Right ventricle myocardium inferior (tissue), 1 donor: Measurements from ENCODE around the gene IGFBP5. TPM values are rescaled to one million over a fixed set of nuclear protein-coding genes. Genes with fewer than 3 reads are reported as not detected.

Experiments used
- ATAC-seq: fragments of 200-7000 bp; cut with Tn5 transposase; one replicate; pipeline ENCODE4 v1.9.1; 2020; ENCODE audit warnings: mild to moderate bottlenecking, moderate library complexity
- DNase-seq: peaks from one replicate; pipeline ENCODE4 v3.0.0; 2021; ENCODE audit errors: missing footprints
- intact Hi-C: fragments of 100-400 bp; cut with DNase I; formaldehyde crosslinking; loops from one replicate; pipeline ENCODE4 v1.11.0; 2022
- total RNA-seq: library from RNA; stranded (reverse); fragmentation: NEBNext Ultra II Directional; extraction: Animal tissue kit (Norgen Biotek cat#: 25700); gene quantifications from one replicate; pipeline ENCODE4 v1.2.1, GENCODE V29; 2021
- donor health status: DM: no; HTN: yes; CAD: no; lungs with severe emphysema.

Gene IGFBP5
- total RNA-seq, 1 donor from 2014 or later: 156 TPM

DNA sequence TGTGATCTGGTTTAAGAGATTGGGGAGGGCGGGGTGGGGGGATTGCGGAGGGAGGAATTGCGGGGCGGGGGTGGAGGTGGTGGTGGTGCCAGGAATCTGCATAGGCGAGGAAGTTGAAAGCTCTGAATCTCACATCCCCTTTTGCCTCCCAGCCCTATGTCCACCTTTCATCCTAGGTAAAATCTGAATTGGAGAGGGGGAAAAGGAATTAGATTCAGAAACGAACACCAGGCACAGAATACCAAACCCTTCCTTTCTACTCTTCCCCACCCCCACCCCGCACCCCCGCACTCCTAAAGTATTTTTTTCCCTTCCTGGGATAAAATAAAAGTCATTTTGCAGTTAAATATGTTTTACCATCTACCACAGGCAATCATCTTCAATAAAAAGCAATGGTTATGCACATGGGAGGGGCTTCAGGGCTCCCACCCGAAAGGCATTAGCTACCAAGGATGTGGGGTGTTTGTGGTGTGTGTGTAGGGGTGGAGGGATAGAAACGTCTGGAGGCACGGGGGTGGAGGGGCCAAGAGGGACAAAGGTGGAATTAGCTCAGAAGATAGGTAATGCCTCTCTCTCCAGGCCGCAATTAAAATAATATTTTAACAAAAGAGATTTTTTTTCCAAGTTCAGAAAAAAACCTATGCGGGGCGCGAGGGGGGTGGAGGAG is 1.8 kb downstream of the IGFBP5 start:
- DNase-seq: no peak
- intact Hi-C loops: loop anchor here (10.0 kb wide), 2 partner anchors 361 to 741 kb away; no protein-coding TSS in a partner anchor
- ATAC-seq: no peak

DNA sequence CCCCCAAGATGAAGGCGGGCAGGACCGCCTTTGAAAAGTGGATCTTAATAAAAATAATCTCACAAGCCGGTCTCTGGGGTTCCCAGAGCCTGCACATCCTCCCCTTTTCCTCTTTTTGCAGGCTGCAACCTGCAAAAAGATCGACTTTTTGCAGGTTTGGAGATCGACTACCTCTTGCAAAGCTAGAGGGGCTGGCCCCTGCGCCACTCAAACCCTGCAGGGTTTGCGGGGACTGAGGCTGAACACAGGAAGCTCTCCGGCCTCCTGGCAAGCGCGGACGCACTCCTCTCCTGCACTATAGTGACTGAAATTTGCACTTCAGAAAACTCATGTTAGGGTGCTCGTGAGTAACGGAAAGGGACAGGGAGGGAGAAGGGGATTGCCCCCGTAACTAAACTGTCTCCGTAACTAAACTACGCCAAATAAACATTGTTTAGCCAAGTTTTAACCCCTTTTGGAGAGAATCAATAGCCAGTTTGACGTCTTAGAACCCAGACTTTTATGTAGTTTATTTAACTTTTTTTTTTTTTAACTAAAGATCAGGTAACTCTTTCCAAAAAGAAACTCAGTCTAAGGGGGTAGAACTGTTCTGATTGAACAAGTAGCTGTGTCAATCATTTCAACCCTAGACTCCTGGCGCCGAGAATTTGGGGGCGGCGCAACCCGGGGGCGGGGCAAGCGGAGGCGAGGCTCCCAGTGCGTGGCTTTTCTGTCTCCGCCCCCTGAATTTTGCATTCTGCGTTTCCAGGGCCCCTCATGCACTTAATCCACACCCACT is 2.5 kb downstream of the IGFBP5 start:
- ATAC-seq (peak; percentile 56), DNase-seq (peak; percentile 86)
- intact Hi-C loops: loop anchor here (10.0 kb wide), 2 partner anchors 362 to 742 kb away; no protein-coding TSS in a partner anchor

DNA sequence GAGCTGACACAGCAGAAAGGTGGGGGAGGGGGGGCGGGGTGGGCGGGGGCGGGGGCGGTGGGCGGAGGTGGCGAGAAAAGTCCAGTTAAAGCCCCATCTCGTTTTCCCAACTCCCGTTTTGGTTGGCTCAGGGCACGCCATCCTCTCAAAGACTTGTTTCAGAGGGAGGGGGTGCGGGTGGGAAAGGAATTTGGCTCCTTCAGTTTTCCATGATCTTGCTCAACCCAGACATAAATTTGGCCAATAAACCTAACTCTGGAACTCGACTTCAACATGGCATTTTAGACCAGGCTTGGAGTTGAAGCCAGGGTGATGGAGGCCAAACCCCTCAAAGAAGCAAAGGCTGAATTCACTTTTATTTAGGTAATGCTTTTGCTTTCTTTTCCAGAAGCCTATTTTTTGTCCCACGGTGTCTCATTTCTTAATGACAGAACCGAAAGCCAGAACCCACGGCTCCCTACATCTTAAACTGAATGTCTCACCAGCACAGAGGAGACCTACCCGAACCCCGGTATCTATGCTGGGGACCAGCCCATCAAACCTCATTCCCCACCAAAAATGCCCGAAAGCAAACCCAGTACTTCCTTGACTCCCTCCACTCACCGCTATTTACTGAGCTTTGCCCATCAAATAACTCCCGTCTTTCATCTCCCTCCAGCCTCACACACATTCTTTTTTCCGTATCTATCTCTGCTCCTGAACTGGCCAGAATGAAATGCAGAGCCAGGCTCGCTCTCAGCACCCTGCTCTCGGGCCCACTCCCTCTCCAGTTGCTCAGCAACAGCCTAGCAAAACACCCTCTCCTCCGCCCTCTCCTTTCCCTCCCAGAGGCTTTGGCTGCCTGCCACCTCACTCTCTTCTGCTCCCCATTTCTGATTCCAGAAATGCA is 4.3 kb downstream of the IGFBP5 start:
- peak; percentile 76 for ATAC-seq
- intact Hi-C loops: loop anchor here (10.0 kb wide), 2 partner anchors 364 to 744 kb away; no protein-coding TSS in a partner anchor

DNA sequence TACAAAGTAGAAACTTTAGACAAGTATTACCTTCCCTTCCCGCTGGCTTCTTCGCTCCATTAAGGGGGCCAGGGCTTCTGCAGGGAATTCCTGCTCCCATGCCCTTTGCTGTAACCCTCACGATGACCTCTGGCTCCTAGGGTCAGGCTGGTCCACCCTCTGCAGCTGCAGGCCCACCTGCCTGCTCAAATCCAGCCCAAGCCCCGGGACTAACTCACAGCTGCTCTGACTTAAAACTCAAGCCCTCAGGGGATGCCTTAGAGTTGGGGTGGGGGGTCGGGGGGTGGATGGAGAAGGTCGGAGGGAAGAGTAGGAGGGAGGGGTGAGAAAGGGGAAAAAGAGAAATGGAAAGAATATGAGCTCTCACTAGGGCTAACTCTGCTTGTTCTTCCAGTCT is 4.9 kb downstream of the IGFBP5 start:
- ATAC-seq (no peak), DNase-seq (peak; percentile 21)
- intact Hi-C loops: loop anchor here (10.0 kb wide), 2 partner anchors 364 to 744 kb away; no protein-coding TSS in a partner anchor

More for the DNA sequence above, 4.3 kb downstream of the IGFBP5 start:
- DNase-seq: peak; percentile 89

DNA sequence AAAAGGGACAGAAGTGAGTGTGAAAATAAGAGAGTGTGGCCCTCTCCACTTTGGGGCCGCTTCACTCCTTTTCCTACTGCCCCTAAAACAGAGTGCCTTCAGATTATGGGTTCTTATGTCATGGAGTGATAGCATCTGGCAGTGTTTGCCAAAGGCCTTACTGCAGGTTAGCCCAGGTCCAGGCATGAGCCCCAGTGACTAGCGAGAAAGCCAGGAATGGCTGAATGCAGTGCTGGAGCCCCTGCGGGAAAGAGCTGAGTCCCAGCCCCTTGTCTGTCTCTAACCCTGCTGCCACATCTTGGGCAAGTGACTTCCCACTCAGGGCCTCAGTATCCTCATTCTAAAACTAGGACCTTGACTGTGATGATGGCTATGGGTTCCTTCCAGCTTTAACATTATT is 6.0 kb downstream of the IGFBP5 start:
- ATAC-seq: no peak
- peak; percentile 37 for DNase-seq
- intact Hi-C loops: no loop called here

DNA sequence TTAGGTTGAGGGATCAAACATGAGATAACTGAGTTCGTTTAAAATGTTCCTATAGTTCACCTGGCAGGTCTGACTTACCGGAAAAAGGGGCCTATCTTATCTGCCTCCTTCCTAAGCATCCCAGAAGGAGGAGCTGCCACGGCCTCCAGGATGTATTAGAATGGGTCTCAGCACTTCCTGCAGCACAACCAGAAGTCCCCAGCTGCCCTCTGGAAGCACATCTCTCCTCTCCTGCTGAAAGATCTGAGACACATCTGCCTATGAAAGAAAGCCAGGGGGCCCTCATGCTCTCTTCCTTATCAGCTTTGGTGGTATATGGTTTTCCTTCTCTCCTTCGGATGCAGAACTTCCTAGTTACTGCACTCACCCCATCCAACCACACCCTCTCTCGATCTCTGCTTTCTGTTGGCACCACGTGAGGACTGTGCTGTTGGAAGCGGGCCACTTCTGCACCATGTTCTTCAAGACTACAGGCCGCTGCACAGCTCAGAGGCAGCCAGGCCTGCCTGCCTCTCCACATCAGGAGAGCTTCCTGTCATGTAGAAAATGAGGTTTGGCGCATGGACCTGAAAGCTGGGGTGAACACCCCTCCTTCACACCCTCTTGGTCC is 6.5 kb downstream of the IGFBP5 start:
- DNase-seq (peak; percentile 71), ATAC-seq (peak; percentile 20)
- intact Hi-C loops: no loop called here

DNA sequence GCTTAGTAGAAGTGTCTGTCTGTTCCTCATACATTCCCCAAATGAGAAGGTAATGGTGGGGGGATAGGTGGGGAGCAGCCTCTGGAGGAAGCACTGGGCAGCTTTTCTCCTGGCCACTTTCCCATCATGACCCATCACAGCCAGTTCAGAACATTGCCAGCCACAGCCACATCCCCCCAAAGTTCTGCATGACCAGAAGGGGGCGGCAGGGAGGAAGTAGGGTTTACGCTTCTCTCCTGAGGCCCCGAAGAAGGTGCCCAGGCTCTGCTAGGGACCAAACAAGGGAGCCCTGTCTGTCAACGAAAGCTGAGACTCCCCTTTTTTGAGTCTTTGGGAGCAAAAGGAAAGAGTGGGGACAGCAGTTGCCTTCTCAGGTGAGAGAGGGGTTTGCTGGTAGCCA is 7.7 kb downstream of the IGFBP5 start:
- ATAC-seq: no peak
- intact Hi-C loops: no loop called here
- no peak for DNase-seq

DNA sequence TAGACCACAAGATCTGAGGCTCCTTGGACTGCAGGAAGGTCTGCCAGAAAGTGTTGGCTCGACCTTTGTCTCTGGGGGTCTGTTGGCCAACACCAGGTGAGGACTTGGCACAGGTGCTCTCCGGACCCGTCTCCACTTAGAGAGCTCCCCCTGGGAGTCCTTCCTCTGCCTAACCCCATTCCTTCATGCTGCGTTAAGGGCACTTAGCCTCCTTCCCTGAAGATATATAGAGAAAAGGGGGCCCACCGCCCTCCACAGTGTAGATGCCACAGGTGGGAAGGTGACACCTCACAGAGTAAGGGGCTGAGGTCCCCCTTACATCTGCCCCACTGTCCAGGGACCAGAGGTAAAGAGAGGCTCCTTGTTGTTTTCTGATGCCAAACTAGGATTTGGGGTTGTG is 8.2 kb downstream of the IGFBP5 start:
- intact Hi-C loops: no loop called here
- DNase-seq (no peak), ATAC-seq (no peak)

DNA sequence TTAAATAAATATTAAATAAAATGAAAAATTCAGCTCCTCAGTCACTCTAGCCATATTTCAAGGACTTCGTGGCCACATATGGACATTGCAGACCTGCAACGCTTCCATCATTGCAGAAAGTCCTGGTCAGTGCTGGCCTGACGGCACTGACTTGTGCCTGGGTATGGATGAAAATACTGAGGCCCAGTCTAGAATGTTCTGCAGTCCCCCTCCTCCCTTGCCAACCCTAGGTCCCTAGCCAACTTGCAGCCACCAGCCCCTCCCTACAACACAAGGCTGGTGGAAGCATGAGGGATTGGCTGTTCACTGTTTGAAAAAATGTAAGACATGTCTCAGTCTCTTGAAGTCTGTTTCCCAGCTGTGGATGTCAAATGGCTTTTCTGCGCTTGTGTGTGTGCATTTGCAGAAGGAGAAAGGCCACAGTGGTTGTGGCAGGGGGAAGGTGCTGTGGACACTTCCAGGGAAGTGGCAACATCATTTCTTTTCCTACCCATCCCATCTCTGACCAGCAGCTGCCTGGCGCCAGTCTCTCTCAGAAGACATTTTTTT is 9.9 kb downstream of the IGFBP5 start:
- no peak for DNase-seq
- no peak for ATAC-seq
- intact Hi-C loops: no loop called here

DNA sequence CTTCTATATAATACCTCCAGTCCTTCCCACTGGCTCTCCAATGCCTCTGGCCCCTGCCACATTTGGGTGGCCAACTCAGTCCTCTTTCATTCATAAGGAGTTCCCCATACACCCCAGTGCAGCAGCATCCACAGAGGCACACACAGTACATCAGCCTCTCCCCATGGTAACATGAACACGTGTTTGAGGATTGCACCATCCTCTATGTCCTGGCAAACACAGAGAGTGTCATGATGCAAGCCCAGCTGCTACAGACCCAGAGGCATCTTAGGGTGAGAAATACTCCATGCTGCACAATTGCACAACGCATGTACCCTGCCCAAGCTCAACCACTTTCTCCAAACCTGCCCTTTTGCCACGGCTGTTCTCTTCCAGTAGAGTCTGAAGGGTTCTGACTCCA is 11.5 kb downstream of the IGFBP5 start:
- peak; percentile 64 for DNase-seq
- intact Hi-C loops: loop anchor here (2.0 to 5.0 kb wide), 4 partner anchors 298 to 1073 kb away; no protein-coding TSS in a partner anchor

DNA sequence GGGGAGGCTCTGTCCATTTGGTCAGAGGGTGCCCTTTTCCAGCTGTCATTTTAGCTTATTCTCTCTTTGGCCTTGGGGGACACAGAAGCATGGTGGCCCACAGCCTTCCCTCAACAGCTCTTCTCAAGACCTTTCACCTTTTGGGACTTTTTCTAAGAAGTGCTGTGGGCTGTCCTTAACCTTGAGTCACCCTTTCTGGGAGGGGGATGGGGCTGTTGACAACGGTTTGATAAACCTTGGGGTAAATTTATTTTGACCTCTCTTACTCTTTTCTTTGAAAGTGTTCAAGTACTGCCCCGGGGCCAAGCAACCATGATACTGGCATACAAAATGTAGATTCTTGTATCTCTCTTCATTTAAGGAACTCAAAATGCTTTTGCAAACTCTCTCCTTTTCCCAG is 13.7 kb downstream of the IGFBP5 start:
- ATAC-seq: no peak
- intact Hi-C loops: loop anchor here (2.0 to 5.0 kb wide), 4 partner anchors 301 to 1076 kb away; no protein-coding TSS in a partner anchor

More for the DNA sequence above, 11.5 kb downstream of the IGFBP5 start:
- ATAC-seq: peak; percentile 77

DNA sequence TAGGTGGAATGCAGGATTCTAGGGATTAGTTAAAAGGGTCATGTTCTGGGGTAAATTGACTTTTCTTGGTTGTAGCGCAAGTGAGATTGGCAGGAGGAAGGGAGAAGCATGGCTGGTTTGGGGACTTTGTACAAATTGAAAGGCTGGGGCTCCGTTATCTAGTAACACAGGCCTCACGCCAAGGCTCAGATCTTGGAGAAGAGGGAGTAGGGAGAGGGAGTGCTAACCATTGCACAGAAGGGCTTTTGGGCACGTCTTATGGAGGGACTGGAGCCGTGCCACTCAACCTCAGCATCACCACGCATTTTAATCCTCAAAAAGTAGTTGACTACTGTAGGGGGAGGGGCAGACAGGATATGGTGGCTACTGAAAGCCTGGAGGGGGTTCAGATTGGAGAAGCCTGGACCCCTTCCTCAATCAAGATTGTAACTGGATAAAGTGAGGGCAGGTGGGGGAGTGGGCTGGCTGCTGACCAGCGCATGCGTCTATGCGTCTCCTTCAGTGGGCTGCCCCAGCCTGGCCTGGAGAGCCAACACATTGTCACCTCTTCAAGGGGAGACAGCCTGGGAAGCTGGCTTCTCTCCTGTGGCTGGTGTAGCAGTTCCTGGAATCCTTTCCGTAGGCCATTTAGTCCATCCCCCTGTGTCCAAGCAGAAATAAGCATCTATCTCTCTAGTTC is 14.3 kb downstream of the IGFBP5 start:
- ATAC-seq (no peak), DNase-seq (no peak)
- intact Hi-C loops: loop anchor here (5.0 kb wide), 3 partner anchors 301 to 1076 kb away; no protein-coding TSS in a partner anchor

More for the DNA sequence above, 13.7 kb downstream of the IGFBP5 start:
- DNase-seq: no peak

DNA sequence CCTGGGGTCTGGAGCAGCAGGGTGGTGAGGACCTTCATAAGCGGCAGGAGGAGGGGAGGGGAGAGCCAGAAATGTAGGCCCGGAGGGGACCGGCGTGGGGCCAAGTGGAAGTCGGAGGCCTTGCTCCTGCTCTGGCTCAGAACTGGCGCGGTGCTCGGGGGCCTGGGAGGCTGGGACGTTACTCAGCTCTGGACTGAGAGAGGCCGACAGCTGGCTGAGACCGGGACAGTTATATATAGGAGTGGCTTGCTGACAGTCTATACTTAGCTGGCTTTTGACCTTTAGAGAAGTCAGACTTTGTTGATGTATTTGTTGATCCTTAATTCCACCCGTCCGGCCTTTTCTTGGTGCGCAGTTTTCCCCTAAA is 15.7 kb downstream of the IGFBP5 start:
- DNase-seq (peak; percentile 91), ATAC-seq (peak; percentile 76)
- intact Hi-C loops: loop anchor here (5.0 kb wide), 3 partner anchors 303 to 1078 kb away; no protein-coding TSS in a partner anchor

DNA sequence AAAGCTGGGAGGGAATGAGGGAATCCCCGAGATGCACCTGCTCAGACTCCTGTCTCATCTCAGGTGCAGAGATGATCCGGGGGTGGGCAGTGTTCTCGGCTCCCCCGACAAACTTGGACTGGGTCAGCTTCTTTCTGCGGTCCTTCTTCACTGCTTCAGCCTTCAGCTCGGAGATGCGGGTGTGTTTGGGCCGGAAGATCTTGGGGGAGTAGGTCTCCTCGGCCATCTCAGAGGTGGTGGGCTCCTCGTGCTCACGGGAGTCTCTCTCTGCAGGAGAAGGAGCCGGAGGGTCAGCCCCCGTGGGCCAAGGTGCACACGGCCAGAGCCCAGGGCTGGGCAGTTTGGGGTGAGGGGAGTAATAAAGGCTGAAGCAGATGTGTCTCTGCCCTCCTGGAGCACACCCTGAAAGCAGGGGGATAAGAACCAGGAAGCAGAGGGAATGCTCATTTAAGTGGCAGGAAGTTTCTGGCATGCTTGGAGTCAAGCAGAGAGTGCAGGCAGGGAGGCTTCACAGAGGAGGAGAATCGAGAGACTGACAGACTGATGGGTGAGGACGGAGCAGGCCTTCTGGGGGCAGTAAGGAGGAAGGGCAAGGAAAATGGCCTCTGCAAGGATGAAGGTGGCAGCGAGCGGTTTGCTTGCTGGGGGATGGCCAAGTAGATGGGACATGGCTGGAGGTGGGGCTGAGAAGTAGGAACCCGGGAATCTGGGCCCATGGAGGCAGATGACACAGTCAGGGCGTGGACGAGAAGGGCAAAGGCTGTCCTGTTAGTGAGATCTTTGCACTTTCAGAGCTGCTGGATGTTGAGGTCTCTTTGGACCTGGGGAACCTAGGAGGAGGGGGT is 16.3 kb downstream of the IGFBP5 start:
- ATAC-seq (no peak), DNase-seq (no peak)
- intact Hi-C loops: no loop called here

DNA sequence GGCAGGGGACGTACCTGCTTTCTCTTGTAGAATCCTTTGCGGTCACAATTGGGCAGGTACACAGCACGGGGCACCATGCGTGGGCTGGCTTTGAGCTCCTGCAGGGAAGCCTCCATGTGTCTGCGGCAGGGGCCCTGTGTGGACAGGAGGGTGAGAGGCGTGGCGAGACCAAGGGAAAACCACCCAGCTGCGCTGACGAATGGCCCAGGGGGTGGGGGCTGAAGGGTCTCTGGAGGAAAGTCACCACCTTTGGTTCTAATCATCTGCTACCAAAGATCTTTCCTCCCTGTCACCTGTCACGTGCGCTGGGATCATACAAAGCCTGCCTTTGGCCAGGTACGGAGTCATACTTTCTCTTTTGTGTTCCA is 17.3 kb downstream of the IGFBP5 start:
- no peak for DNase-seq
- ATAC-seq: no peak
- intact Hi-C loops: no loop called here

DNA sequence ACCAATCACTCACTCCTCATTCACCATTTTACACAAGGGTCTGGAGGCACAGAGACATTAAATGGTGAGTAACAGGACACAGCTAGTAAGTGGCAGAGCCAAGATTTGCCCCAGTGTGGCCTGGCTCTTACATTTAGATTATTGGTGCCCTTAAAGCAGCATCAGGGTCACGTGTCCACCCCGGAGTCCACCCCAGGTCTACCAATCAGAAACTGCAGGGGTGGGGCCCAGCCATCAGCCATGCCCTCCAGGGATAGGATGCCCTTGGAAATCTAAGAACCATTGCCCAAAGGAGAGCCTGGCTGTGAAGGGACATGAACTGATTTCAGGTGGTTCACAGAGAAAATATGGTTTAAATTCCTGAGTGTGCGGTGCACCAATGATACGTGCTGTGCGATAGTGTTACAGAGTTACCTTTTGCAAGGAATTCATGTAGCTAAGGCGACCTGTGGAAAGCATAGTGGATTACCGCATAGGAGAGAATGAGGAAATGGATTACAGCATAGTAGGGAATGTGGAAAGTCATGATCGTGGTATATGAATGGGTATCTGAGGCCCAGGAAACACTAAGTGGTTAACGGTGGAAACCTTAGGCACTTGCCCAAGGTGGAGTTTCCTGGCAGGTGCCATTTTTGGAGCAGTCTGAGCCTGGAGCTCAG is 17.8 kb downstream of the IGFBP5 start:
- ATAC-seq (no peak), DNase-seq (no peak)
- intact Hi-C loops: no loop called here
